Aorta (tissue), 5 donors: ENCODE results near the gene CREBZF. TPM values are rescaled to one million over a fixed set of nuclear protein-coding genes. Genes with fewer than 3 reads are reported as not detected.
A peak's percentile ranks its signal among the peaks of the same experiment; 100 is the strongest.
"Not testable (repeated sequence)": the region's sequence is repeated elsewhere in the genome, so short reads cannot be mapped to it uniquely, and the experiment has no call there.

ENCODE experiments used
- ATAC-seq: fragments of 200-7000 bp; cut with Tn5 transposase; one replicate; pipeline ENCODE4 v1.9.1; 2022; ENCODE audit warnings: moderate library complexity; ENCODE audit not compliant: low FRiP score
- DNase-seq, 2 donors: peaks; one replicate each; pipeline ENCODE4 v3.0.0-alpha.2; 2020
- H3K27ac ChIP-seq, 2 donors: one replicate each; pipeline ENCODE4 v1.5.1; 2013; ENCODE audit warnings: low read length in 2 of 2, mild to moderate bottlenecking in 2 of 2, moderate library complexity in 2 of 2, control low read depth in 1 of 2, inconsistent platforms in 1 of 2, low read depth in 1 of 2
- H3K27me3 ChIP-seq, 2 donors: one replicate each; pipeline ENCODE4 v1.6.1; 2013; ENCODE audit warnings: control low read depth in 1 of 2, low read length in 1 of 2, mild to moderate bottlenecking in 1 of 2, moderate library complexity in 1 of 2; ENCODE audit not compliant: insufficient read depth in 2 of 2, control insufficient read depth in 1 of 2
- H3K36me3 ChIP-seq, 2 donors: one replicate each; pipeline ENCODE4 v1.6.1; 2013; ENCODE audit warnings: control low read depth in 1 of 2, low read length in 1 of 2, mild to moderate bottlenecking in 1 of 2; ENCODE audit not compliant: insufficient read depth in 2 of 2, control insufficient read depth in 1 of 2
- H3K4me1 ChIP-seq, 2 donors: one replicate each; pipeline ENCODE4 v1.6.1; 2013; ENCODE audit warnings: low read length in 2 of 2, control low read depth in 1 of 2, mild to moderate bottlenecking in 1 of 2, moderate library complexity in 1 of 2; ENCODE audit not compliant: insufficient read depth in 2 of 2, control insufficient read depth in 1 of 2
- H3K4me3 ChIP-seq, 2 donors: one replicate each; pipeline ENCODE4 v1.5.1; 2013; ENCODE audit warnings: low read length in 2 of 2, control low read depth in 1 of 2, mild to moderate bottlenecking in 1 of 2
- H3K9me3 ChIP-seq: one replicate; pipeline ENCODE4 v1.6.1; 2013; ENCODE audit warnings: mild to moderate bottlenecking, low read length; ENCODE audit not compliant: control insufficient read depth
- WGBS, 2 donors: extraction: QIAGEN DNeasy Blood & Tissue Kit; methylation state at CpG; one replicate each; pipeline ENCODE4 v1.1.7; 2013; 5-methylcytosine and 5-hydroxymethylcytosine counted together
- intact Hi-C, 2 donors: fragments of 100-400 bp; cut with DNase I; formaldehyde crosslinking; loops; one replicate each; pipeline versions ENCODE4 v1.14.2 to v1.15.0; 2022
- polyA plus RNA-seq, 2 donors: library from polyadenylated mRNA; stranded (reverse); fragments of 200-250 nt; gene quantifications; one replicate each; pipeline ENCODE4 v1.2.3, GENCODE V29; 2013
- total RNA-seq, 2 donors: library from RNA; stranded (reverse); fragmentation: NEBNext Ultra II Directional; extraction: Animal tissue kit (Norgen Biotek cat#: 25700); gene quantifications; one replicate each; pipeline ENCODE4 v1.2.1, GENCODE V29; 2021
- donor health status: healthy with polysubstance abuse.
- donor health status: Bipolar disorder and iron deficiency.
- donor health status: DM: no; HTN: no; CAD: no.
- donor health status: DM: no; HTN: no; CAD: no.
- donor health status: DM: yes; HTN: yes; CAD: no.

The CREBZF gene
- total and polyA plus RNA-seq, 4 donors = 19.5 to 69.2 (median 51.8) TPM

DNA sequence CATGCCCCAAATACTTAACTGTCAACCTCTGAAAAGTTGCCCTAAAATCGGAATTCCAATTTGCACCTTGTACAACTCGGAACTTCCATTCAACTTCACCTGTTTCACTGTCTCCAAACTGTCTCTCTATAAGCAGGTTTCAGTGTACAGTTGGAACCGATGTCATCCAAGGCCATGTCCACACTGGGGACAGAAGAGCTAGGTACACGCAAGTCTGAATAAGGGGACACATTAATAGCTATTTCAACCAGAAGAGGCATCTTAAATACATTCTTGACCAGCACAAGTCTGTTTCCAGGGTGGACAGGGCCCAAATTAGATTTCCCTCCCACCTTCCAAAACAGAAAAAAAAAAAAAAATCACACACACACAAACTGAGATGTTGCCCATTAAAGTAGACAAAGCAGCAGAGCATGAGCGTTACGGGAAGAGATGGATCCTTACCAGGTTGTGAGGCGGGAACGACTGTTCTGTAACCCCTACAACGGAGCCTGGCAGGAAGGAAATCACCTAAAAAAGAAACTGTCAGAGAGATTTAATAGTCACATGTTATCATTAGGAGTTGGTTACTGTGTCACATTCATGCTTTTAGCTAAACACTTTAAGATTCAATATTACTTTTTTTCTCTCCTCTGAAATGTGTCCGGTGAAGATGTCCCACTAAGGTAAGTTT is 1.7 kb downstream of the CREBZF start:
- H3K27me3 ChIP-seq = no peaks in the 10 kb centered on the region
- H3K36me3 ChIP-seq = no peaks in the 10 kb centered on the region
- WGBS, 2 donors = 2 to 3% methylated on average over 10 of the region's 10 CpGs
- no peaks in the 10 kb centered on the region for H3K9me3 ChIP-seq
- intact Hi-C loops = no loop called here
- no peak for ATAC-seq
- DNase-seq = no peak
- peak overlapping the region; percentile 45 to 59 for H3K4me3 ChIP-seq
- no peaks in the 10 kb centered on the region for H3K4me1 ChIP-seq
- peak overlapping the region in 1 of 2 donors; percentile 91 for H3K27ac ChIP-seq

DNA sequence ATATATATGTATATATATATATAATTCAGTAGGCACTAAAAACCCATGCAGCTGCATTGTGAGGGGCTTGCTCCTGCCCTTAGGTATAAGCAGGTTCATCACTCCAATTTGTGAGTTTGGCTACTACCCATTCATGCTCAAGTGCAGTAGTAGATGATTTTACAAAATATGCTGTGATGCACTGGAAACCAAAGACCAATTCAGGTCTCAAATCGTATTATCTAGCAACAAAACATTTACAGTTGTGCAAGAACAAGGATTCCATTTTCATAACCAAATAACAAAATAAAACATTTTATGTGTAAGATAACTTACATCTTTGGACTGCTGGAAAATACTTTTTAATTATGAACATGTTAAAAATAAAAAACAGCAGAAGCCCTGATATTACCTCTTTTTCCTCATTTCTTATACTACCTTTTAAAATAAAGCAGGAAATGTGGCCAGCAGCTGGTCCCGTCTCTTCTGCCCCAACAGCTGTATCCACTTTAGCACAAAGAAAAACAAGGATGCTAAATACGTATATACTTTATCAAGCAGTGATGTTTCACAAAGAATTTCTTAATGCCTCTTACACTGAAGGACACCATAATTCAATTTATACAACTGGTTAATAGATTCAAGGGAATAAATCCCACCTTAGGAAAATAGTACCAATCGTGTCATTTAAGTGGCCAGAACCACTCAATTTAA is 2.8 kb downstream of the CREBZF start:
- Histone ChIP-seq H3K27ac (no peak overlapping the region), H3K4me3 (peak overlapping the region; percentile 27 to 40), H3K36me3 (no peaks in the 10 kb centered on the region), H3K4me1 (no peaks in the 10 kb centered on the region), H3K9me3 (no peaks in the 10 kb centered on the region), H3K27me3 (no peaks in the 10 kb centered on the region)
- intact Hi-C loops = no loop called here
- ATAC-seq (no peak), DNase-seq (no peak)
- 2 to 3% methylated on average over 4 of the region's 4 CpGs for WGBS, 2 donors

DNA sequence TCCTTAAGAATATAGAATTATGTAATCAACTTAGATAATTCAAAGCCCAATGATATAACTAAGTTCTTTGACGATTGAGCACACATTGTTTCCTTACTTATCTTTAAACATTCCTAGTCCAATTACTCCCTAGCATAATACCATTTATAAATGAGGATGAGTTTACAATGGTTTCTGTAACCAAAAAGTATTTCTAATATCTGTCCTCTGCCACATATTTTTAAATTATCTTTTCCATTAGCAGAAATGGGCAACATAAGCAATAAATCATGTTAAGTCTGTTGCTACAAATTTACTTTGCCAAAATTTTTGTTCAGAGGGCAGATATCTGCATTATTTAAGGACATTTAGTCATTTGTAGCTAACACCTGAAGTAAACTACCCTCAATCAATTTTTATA is 6.7 kb downstream of the CREBZF start:
- 13 to 24% methylated on average over 1 of the region's 1 CpG for WGBS, 2 donors
- no peaks in the 10 kb centered on the region for H3K27me3 ChIP-seq
- ATAC-seq (no peak), DNase-seq (no peak)
- H3K27ac ChIP-seq = no peak overlapping the region
- intact Hi-C loops = no loop called here
- no peaks in the 10 kb centered on the region for H3K36me3 ChIP-seq
- no peak overlapping the region for H3K4me3 ChIP-seq
- H3K9me3 ChIP-seq = no peaks in the 10 kb centered on the region
- H3K4me1 ChIP-seq = no peaks in the 10 kb centered on the region

DNA sequence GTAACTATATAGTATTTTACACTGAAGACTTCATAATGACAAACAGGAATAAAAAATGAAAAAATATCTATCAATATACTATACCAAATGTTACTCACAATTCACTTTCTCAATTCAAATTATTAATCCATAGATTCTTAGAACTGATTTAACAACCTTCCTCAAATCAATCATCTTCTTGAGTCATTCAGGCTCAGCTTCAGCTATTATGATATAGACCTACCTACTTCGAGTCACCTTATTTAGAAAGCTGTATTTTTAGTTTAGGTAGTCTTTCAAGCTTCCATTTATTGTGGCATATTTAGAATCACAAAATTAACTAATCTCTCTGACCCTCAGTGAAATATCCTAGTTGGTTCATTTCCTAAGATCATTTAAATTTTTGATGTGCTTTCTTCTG is 8.2 kb downstream of the CREBZF start:
- 79 to 82% methylated on average over 1 of the region's 1 CpG for WGBS, 2 donors
- Histone ChIP-seq H3K4me1 (no peaks in the 10 kb centered on the region), H3K27me3 (no peaks in the 10 kb centered on the region), H3K27ac (no peak overlapping the region), H3K36me3 (no peaks in the 10 kb centered on the region), H3K9me3 (no peaks in the 10 kb centered on the region), H3K4me3 (no peak overlapping the region)
- intact Hi-C loops = no loop called here
- no peak for DNase-seq
- no peak for ATAC-seq

DNA sequence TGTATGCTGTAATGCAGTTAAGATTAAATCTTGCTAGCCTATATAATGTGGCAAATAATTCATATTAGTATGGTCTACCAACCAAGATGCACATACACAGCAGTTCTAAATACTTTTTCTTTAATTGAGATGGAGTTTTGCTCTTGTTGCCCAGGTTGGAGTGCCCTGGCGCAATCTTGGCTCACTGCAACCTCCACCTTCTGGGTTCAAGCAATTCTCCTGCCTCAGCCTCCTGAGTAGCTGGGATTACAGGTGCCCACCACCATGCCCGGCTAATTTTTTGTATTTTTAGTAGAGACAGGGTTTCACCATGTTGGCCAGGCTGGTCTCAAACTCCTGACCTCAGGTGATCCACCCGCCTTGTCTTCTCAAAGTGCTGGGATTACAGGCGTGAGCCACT is 10.6 kb downstream of the CREBZF start:
- intact Hi-C loops, DNase-seq, H3K4me1 ChIP-seq, H3K4me3 ChIP-seq, H3K27me3 ChIP-seq, H3K36me3 ChIP-seq, H3K27ac ChIP-seq, H3K9me3 ChIP-seq, ATAC-seq: not testable (repeated sequence)
- 92 to 95% methylated on average over 4 of the region's 4 CpGs for WGBS, 2 donors

DNA sequence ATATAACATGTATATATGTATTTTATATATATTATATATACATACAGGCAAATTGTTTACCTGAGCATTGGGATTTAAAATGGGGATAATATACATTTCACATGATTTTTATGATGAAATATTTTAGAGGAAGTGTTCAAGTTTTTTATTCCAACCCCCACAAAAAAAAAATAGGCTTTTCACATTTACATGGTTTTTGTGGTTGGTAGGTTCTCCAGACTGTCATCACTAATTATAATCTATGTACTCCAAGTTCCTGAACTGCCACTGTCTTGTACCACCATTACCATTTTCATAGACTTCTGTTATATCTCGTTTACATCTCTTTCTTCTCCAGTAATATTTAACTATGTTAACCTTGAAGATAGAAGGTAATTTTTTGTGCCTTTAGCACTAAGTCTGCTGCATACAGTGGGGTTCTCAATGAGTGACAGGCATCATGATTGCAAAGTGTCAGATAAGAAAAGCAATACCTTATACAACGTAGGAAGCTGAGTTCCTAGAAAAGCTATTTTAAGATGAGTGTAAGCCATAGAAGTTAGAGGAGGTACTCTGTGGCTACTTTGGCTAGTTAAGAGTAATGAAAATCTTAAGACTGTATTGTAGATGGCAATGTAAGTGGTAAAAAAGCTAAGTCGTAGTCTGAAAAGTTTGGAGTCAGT is 12.0 kb downstream of the CREBZF start:
- H3K27me3 ChIP-seq = no peaks in the 10 kb centered on the region
- H3K36me3 ChIP-seq = peaks cover 0 to 2% of the 10 kb centered on the region in 2 donors
- H3K4me1 ChIP-seq = no peaks in the 10 kb centered on the region
- no peaks in the 10 kb centered on the region for H3K9me3 ChIP-seq
- WGBS, 2 donors = 56% methylated on average over 3 of the region's 3 CpGs
- no peak overlapping the region for H3K4me3 ChIP-seq
- no peak overlapping the region for H3K27ac ChIP-seq
- ATAC-seq (no peak), DNase-seq (no peak)
- intact Hi-C loops = no loop called here

DNA sequence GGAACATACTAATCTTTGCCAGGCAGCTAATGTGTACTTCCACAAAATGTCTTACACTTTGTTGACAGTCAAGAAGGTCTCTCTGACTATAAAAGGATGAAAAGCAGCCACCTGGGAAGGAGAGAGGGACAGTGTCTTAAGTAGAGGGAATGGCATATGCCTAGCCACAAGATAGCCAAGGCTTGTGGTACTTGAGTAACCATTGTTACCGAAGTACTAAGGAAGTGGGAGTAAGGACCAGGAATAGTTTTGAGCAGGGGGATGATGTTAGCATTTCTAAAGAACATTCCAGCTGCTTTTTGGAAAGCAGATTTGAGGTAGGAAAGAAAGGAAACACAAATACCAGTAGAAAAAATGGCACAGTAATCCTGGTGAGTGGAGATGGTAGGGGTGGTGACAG is 13.8 kb downstream of the CREBZF start:
- Histone ChIP-seq H3K4me3 (no peak overlapping the region), H3K27ac (no peak overlapping the region), H3K27me3 (no peaks in the 10 kb centered on the region), H3K36me3 (peaks cover 0 to 2% of the 10 kb centered on the region in 2 donors), H3K9me3 (no peaks in the 10 kb centered on the region), H3K4me1 (no peaks in the 10 kb centered on the region)
- WGBS, 2 donors = 85 to 87% methylated on average over 1 of the region's 1 CpG
- ATAC-seq (no peak), DNase-seq (no peak)
- intact Hi-C loops = no loop called here

DNA sequence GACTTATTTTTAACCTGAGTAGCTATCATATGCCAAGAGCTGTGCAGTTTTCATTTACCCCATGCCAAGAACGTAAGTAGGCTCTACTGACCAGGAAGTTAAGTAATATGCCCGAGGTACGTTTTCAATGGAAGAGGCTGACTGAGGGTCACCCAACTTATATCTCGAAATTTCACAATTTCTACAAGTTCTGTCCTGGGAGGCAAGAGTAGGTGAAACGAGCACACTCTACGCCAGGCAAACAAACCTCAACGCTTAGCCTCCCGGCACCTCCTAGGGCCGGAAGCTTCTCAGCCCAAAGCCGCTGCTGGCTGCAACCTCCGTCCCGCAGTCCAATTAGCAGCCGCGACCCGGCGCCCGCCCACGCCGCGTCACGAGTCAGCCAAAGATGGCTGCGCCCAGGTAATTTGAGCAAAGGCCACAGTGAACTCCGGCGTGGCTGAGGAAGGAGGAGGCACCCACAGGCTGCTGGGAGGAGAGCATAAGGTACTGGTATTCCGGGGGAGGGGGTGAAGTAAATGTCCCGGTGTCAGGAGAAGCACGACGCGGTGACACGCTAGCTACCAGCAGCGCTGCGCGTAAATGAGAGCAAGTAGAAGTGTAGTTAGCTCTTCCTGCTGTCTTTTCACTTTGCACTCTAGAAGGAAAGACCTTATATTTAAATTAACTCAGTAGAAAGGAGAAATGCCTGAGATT is 17.2 kb downstream of the CREBZF start, which contains the start of gene TMEM126A:
Gene TMEM126A, plus strand, starts transcription at position 364 of the 696 bp plus-strand sequence. CDS start 2,289 bp downstream, outside the sequence.
- Histone ChIP-seq H3K4me3 (peak within 1 kb of the TSS; percentile 61 to 92), H3K36me3 (peaks cover 0 to 2% of the 10 kb centered on the region in 2 donors), H3K9me3 (no peaks in the 10 kb centered on the region), H3K27ac (peak within 1 kb of the TSS in 1 of 2 donors; percentile 81), H3K4me1 (no peaks in the 10 kb centered on the region), H3K27me3 (no peaks in the 10 kb centered on the region)
- intact Hi-C loops = loop anchor here in 1 of 2 donors (2.0 kb wide), 1 partner anchor 19 kb away; the partner anchor contains the start of gene TMEM126B
- 0% methylated on average over 33 of the region's 33 CpGs for WGBS, 2 donors
- ATAC-seq (peak; percentile 98), DNase-seq (peak; percentile 93 to 97)
